Measurements from ENCODE around the gene MYO1G. TPM values are rescaled to one million over a fixed set of nuclear protein-coding genes. Genes with fewer than 3 reads are reported as not detected.
"Not testable (repeated sequence)": the region's sequence is repeated elsewhere in the genome, so short reads cannot be mapped to it uniquely, and the experiment has no call there.

The MYO1G gene
- total RNA-seq, 6 experiments from 2014 or later = 0.92 to 4.5 (median 2.0) TPM

DNA sequence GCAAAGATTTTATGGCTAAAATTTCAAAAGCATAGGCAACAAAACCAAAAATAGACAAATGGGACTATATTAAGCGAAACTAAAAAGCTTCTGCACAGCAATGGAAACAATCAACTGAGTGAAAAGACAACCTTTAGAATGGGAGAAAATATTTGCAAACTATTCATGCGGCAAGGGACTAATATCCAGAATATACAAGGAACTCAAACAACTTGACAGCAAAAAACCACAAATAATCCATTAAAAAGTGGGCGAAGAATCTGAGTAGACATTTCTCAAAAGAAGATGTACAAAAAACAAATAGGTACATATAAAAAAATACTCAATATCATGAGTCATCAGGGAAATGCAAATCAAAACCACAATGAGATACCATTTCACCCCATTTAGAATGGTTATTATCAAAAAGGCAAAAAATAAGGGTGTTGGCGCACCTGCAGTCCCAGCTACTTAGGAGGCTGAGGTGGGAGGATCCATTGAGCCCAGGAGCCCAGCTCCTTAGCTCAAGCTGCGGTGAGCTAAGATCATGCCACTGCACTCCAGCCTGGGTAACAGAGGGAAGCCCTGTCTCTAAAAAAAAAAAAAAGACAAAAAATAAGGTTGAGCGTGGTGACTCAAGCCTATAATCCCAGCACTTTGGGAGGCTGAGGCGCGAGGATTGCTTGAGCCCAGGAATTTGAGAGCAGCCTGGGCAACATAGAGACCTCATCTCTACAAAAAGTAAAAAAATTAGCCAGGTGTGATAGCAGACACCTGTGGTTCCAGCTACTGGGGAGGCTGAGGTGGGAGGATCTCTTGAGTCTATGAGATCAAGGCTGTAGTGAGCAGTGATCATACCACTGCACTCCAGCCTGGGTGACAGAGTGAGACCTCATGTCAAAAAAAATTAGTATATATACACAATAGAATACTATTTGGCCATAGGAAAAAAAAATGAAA is 17.0 kb upstream of the MYO1G start:
- WGBS (ENCODE audit: insufficient coverage, low coverage, low lambda C conversion rate, missing lambda C conversion rate) = 89% methylated on average over 7 of the region's 8 CpGs
- Histone ChIP-seq H3K9me3 (no peaks in the 10 kb centered on the region), H3K36me3 (no peaks in the 10 kb centered on the region), H3K4me1 (peaks cover 0 to under 1% (median 0%) of the 10 kb centered on the region in 4 donors), H3K4me3 (no peak overlapping the region), H3K27ac (no peak overlapping the region), H3K27me3 (no peaks in the 10 kb centered on the region)
- TF ChIP-seq CTCF (IDR thresholded peaks at IDR 0.05) (no peak), POLR2A (IDR thresholded peaks at IDR 0.05) (no peak)
- no peak for DNase-seq
- intact Hi-C loops (cut with DNase I) = no loop called here
- no peak for ATAC-seq

- no peak overlapping the region for H3K4me3 ChIP-seq
- ATAC-seq (no peak), DNase-seq (no peak)
- H3K9me3 ChIP-seq = no peaks in the 10 kb centered on the region
- H3K27ac ChIP-seq = no peak overlapping the region
- intact Hi-C loops (cut with DNase I) = no loop called here
- H3K4me1 ChIP-seq = no peaks in the 10 kb centered on the region
- 62% methylated on average over 5 of the region's 5 CpGs for WGBS (ENCODE audit: insufficient coverage, low coverage, low lambda C conversion rate, missing lambda C conversion rate)
- no peaks in the 10 kb centered on the region for H3K36me3 ChIP-seq
- TF ChIP-seq CTCF (IDR thresholded peaks at IDR 0.05) = no peak
- no peak for TF ChIP-seq POLR2A (IDR thresholded peaks at IDR 0.05)
- no peaks in the 10 kb centered on the region for H3K27me3 ChIP-seq
Measured at GRCh38 chr7:44994877-44995554, 16.2 kb upstream of the MYO1G start.

GRCh38 chr7:44992004-44992795 is 13.4 kb upstream of the MYO1G start:
- DNase-seq; intact Hi-C loops (cut with DNase I); H3K9me3 ChIP-seq; H3K4me3 ChIP-seq; H3K27me3 ChIP-seq; H3K4me1 ChIP-seq; H3K36me3 ChIP-seq; ATAC-seq; H3K27ac ChIP-seq: not testable (repeated sequence)
- WGBS (ENCODE audit: insufficient coverage, low coverage, low lambda C conversion rate, missing lambda C conversion rate) = 74% methylated on average over 11 of the region's 21 CpGs

DNA sequence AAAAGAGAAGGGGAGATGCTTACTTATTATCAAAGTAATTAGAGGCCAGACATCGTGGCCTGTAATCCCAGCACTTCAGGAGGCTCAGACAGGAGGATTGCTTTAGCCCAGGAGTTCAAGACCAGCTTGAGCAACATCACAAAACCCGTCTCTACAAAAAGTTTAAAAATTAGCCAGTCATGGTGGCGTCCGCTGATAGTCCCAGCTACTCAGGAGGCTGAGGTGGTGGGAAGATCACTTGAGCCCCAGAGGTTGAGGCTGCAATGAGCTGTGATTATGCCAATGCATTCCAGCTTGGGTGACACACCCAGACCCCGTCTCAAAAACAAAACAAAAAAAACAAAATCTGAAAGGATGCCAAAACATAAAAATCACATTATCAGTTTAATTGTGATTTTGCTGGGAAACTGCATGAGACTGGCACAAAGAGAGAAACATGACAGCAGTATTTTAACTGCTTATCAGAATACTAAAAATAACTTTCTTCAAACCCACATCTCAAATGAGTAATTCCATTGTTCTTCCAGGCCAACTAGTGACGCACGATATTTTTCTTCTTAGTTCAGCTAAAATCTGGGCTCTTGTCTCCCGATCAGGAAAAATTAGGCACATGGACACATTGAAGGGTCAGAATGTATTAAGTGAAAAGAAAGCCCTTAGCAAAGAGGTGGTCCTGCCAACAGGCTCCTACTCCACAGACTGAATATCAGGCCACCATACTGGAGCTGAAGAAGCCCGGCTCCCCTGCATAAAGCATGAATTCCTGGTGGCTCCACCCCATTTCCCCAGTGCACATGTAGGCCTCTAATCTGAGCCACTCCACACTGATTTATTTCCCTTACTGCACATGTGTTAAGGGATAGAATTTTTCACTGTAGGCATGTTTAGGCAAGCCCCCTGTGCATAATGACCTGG is 11.6 kb upstream of the MYO1G start:
- intact Hi-C loops (cut with DNase I) = no loop called here
- no peaks in the 10 kb centered on the region for H3K27me3 ChIP-seq
- TF ChIP-seq CTCF (IDR thresholded peaks at IDR 0.05) (no peak), POLR2A (IDR thresholded peaks at IDR 0.05) (no peak)
- no peak for DNase-seq
- ATAC-seq = no peak
- no peaks in the 10 kb centered on the region for H3K9me3 ChIP-seq
- H3K36me3 ChIP-seq = no peaks in the 10 kb centered on the region
- H3K27ac ChIP-seq = no peak overlapping the region
- H3K4me1 ChIP-seq = peaks cover 0 to 7% (median 0%) of the 10 kb centered on the region in 4 donors
- no peak overlapping the region for H3K4me3 ChIP-seq
- WGBS (ENCODE audit: insufficient coverage, low coverage, low lambda C conversion rate, missing lambda C conversion rate) = 62% methylated on average over 9 of the region's 9 CpGs

Measured in right lobe of liver (tissue), 6 donors.